ENCODE data around the gene CABCOCO1.
A peak's percentile ranks its signal among the peaks of the same experiment; 100 is the strongest.
"Not testable (repeated sequence)": the region's sequence is repeated elsewhere in the genome, so short reads cannot be mapped to it uniquely, and the experiment has no call there.

Gene CABCOCO1

GRCh38 chr10:61719906-61720305 is 57.2 kb downstream of the CABCOCO1 start:
- DNase-seq, result no peak

DNA sequence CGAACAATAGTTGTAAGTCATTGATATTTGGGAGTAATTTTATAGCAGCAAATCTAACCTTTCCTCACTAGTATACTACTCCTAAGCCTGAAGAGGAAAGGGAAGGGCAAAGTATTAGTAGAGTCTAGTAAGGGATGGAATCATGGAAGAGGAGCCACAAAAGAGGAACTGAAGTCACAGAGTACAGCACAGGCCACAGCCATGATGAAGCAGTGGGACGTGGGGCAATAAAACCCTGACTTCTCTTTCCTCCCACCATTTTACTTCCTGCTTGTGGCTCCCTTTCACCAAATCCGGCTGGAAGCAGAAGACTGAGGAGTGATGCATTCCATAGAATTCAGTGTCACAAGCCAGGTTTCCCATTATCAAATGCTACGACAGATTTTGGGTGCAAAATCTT is 58.7 kb downstream of the CABCOCO1 start:
- DNase-seq, result no peak

DNA sequence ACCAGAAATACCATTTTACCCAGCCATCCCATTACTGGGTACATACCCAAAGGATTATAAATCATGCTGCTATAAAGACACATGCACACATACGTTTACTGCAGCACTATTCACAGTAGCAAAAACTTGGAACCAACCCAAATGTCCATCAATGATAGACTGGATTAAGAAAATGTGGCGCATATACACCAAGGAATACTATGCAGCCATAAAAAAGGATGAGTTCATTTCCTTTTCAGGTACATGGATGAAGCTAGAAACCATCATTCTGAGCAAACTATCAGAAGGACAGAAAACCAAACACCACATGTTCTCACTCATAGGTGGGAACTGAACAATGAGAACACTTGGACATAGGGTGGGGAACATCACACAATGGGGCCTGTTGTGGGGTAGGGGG is 62.5 kb downstream of the CABCOCO1 start:
- DNase-seq, result not testable (repeated sequence)

- DNase-seq, result no peak
These were observed 66.9 kb downstream of the CABCOCO1 start for GRCh38 chr10:61729596-61729995.

DNA sequence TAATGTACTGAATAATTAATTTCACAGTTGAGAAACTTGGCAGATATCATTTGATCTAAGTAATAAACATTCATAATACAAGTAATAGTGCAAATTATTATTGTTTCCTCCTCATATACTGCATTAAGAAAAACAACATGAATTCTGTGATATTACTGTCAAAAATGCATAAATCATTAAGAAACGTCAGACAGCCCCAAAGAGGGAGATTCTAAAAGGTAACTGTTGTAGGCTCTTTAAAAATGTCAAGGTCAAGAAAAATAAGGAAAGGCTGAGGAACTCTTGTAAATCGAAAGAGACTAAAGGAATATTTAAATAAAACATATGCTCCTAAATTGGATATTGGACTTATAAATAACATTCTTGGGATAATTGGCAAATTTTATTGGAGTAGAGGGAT is 67.9 kb downstream of the CABCOCO1 start:
- DNase-seq, result no peak

DNA sequence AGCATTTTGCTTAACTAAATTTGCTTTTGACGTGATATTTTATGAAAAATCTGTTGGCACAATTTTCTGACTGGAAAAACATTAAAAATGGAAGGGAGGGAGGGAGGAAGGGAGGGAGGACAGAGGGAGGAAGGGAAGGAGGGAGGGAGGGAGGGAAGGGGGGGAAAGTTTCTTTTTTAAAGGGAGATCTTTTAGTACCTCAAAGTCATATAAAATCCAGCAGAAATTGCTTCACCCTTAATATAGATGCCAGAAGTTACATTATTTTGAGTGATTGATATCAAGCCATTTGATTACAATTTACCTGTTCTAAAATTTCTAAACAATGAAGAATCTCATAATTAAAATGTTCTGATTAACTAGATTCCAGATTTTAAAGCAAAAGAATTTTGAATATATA is 68.9 kb downstream of the CABCOCO1 start:
- no peak for DNase-seq

DNA sequence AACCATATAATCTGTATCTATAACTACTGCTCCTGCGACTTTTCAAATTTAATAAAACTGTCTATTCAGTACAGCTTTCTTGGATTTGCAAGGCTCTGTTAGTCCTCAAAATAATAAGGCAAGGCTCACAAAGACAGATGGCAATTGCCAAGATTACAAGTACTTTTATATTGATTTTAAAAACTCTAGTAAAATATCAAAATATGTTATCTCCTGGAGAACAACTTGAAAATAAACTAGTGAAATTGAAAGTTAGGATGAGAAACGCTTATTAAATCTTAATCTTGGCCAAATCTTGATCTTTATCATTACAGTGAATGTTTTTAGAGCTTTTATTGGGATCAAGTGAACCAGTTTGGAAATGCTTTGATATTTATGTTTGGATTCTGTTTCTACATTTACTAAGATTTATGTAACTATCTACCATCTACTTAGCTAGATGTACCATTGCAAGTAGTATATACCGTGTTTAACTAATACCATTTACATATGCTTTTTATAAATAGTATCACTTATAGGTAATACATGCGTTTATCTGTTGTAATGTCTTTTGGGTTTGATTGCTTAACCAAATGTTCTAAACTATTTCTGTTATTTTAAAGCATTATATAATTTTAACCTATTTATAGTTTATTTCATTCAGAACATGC is 70.0 kb downstream of the CABCOCO1 start:
- no peak for DNase-seq

DNA sequence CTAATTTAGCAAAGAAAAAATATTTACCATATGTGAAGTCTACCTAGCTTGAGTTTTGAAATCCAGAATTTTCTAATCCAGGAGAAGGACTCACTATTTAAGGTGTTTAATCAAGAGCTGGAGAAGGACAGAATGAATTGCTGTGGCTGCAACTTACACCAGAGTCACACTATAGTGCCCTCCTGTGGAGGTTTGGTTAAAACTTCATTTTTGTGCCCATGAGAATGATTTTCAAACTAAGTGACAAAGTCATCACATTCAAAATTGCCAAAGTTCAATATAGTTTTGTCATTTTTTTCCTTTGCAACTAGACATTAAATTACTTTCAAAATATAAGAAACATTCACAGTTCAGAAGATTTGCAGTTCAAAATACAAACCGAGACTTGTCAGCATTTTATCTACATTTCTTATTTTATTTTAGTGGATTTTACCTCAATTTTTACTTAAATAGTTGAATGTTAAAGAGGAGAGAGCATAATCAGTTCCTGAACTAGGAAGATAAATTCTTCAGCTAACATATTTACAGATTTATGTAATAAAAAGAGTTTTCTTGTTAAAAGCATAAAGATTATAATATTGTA is 70.7 kb downstream of the CABCOCO1 start:
- no peak for DNase-seq

DNA sequence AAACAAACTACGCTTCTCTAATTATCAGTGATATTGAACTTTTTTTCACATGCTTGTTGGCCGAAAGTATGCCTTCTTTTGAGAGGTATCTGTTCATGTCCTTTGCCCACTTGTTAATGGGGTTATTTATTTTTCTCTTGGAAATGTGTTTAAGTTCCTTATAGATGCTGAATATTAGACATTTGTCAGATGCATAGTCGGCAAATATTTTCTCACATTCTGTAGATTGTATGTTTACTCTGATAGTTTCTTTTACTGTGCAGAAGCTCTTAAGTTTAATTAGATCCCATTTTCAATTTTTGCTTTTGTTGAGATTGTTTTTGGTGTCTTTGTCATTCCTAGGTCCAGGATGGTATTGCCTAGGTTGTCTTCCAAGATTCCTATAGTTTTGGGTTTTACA is 73.2 kb downstream of the CABCOCO1 start:
- DNase-seq, result no peak

- not testable (repeated sequence) for DNase-seq
These were observed 74.7 kb downstream of the CABCOCO1 start for GRCh38 chr10:61737455-61737854.

GRCh38 chr10:61742812-61743211 is 80.1 kb downstream of the CABCOCO1 start:
- no peak for DNase-seq

GRCh38 chr10:61744469-61744868 is 81.7 kb downstream of the CABCOCO1 start:
- DNase-seq, result no peak

- DNase-seq, result no peak
These were observed 83.6 kb downstream of the CABCOCO1 start for GRCh38 chr10:61746377-61746776.

DNA sequence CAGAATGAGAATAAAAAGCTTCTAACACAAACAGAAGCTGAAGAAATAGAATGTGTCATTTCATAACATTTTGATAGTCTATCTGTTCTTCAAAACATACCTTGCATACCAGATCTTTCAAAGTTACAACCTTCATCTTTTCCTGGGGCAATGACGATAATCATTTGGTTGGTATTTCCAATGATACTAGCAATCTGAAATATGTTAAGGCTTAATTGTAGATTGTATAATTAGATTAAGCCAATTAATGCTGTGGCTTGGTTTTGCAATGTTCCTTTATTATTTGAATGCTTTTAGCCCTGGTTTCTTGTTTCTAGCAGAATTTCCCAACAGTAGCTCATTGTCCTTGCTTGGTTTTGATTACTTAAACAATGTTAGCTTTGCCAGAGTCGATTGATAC is 84.6 kb downstream of the CABCOCO1 start:
- DNase-seq, result no peak

- no peak for DNase-seq
These were observed 86.6 kb downstream of the CABCOCO1 start for GRCh38 chr10:61749291-61749690.

- peak; percentile 60 for DNase-seq
These were observed 88.3 kb downstream of the CABCOCO1 start for GRCh38 chr10:61750943-61751471.

DNA sequence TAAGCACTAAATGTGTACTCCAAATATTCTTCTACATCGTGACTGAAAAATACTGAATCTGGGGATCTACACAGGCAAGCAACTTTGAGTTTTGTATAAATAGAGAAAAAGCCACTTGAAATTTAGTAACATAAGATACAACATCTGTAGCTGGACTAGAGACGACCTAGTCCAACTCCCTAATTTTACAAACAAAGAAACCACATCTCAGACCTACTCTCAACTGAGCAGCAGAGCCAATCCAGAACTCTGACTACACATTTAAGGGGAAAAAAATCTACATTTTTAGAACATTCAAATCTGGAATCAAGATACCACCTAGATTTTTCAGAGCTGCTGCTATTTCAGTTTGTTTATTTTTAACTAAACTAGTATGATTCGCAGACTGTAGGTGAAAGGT is 88.9 kb downstream of the CABCOCO1 start:
- DNase-seq, result no peak

GRCh38 chr10:61752111-61753011 is 89.6 kb downstream of the CABCOCO1 start:
- DNase-seq, result no peak

DNA sequence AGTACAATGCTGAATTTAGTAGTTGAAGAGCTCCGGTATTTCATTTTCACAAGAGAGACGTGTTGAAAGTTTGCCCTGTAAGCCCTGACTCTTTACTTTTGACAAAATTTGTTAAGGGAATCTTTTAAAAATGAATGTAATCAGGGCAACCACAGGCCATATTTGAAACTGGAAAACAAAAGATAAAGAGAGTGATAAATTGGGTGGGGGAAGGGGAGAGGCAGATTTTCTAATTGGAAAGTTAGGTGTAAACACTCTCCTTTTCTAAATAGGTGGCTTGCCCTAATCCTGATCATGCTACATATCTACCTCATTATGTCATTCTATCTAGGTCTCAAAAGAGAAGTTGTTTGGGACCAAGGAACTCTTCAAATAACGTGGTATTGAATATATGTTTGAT is 90.7 kb downstream of the CABCOCO1 start:
- DNase-seq, result no peak

GRCh38 chr10:61754587-61755550 is 92.1 kb downstream of the CABCOCO1 start:
- no peak for DNase-seq

DNA sequence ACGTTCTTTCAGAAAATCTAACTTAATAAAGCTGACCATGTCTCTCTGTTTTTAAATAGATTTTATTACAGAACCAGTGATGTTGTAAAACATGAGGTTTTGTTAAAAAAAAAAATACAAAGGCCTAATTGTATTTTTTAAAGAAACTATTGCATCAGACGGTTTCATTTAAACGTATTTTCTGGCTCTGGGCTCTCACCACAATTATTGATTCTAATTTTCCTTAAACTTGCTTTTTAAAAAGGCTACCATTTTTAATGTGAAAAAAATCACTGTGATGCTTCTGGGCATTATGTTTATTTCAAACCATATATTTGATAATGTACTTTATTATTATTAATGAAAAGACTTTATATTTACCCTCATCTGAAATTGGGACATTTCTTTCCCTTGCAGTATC is 94.3 kb downstream of the CABCOCO1 start:
- no peak for DNase-seq

Measured in activated CD4-positive, CD25-positive, alpha-beta regulatory T cell treated with anti-CD3 and anti-CD28 coated beads, Interleukin-2, amount 50 U/mL, for 72 hours (primary cell).